ENCODE measurements around the gene UBE2I.

The UBE2I gene

GRCh38 chr16:1362807-1363206 lies 53.4 kb downstream of the UBE2I start:
- Histone ChIP-seq H3K9ac (ENCODE audit: insufficient read length, low read depth) (no peak overlapping the region), H3K9me3 (ENCODE audit: insufficient read depth, low read length) (no peaks in the 10 kb centered on the region), H3K4me3 (ENCODE audit: insufficient read length, low read depth) (no peak overlapping the region), H3K4me1 (ENCODE audit: insufficient read depth, insufficient read length) (peaks cover 2% of the 10 kb centered on the region), H3K27me3 (ENCODE audit: insufficient read depth, insufficient read length) (no peaks in the 10 kb centered on the region), H3K36me3 (ENCODE audit: insufficient read depth, insufficient read length, low read length) (peaks cover 81% of the 10 kb centered on the region)
- no peak for DNase-seq (ENCODE audit: low read depth, low spot score)
- no peak for TF ChIP-seq YY1 (IDR thresholded peaks at IDR 0.05; ENCODE audit: insufficient read depth, insufficient read length)
- TF ChIP-seq ZNF274 (IDR thresholded peaks at IDR 0.05; ENCODE audit: low read depth, low read length): no peak
- no peak for TF ChIP-seq SUZ12 (IDR thresholded peaks at IDR 0.05; ENCODE audit: extremely low read depth, insufficient read depth, insufficient read length)

DNA sequence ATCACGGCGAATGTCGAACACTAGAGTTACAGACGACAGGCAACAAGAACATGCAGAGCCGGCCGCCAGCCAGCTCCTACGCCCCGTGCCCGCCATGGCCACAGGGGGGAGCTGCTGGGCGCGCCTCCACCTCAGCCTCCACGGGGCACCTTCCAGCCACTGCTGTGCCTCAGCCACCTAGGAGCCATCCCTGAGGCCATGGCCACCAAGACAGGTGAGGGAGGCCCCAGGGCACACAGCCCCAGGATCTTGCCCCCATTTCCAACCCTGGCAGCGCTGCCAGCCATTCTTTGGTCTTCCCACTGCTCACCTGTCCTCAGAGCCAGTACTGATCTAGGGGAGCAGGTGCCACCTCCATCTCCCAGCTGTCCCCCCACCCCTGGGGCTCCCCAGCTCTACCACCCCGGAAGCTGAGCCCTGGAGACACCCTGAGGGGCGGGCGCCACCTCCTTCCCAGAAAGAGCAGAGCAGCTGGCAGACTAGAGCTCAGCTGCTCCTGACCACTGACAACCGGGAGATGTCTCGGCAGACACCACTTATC lies 54.1 kb downstream of the UBE2I start:
- H3K4me1 ChIP-seq (ENCODE audit: insufficient read depth, insufficient read length): peaks cover 2% of the 10 kb centered on the region
- peaks cover 80% of the 10 kb centered on the region for H3K36me3 ChIP-seq (ENCODE audit: insufficient read depth, insufficient read length, low read length)
- TF ChIP-seq YY1 (IDR thresholded peaks at IDR 0.05; ENCODE audit: insufficient read depth, insufficient read length): no peak
- no peak for TF ChIP-seq ZNF274 (IDR thresholded peaks at IDR 0.05; ENCODE audit: low read depth, low read length)
- TF ChIP-seq SUZ12 (IDR thresholded peaks at IDR 0.05; ENCODE audit: extremely low read depth, insufficient read depth, insufficient read length): no peak
- no peaks in the 10 kb centered on the region for H3K9me3 ChIP-seq (ENCODE audit: insufficient read depth, low read length)
- H3K27me3 ChIP-seq (ENCODE audit: insufficient read depth, insufficient read length): no peaks in the 10 kb centered on the region
- H3K4me3 ChIP-seq (ENCODE audit: insufficient read length, low read depth): no peak overlapping the region
- DNase-seq (ENCODE audit: low read depth, low spot score): peak; percentile 40
- H3K9ac ChIP-seq (ENCODE audit: insufficient read length, low read depth): no peak overlapping the region

- Histone ChIP-seq H3K36me3 (ENCODE audit: insufficient read depth, insufficient read length, low read length) (peaks cover 78% of the 10 kb centered on the region), H3K27me3 (ENCODE audit: insufficient read depth, insufficient read length) (no peaks in the 10 kb centered on the region), H3K9ac (ENCODE audit: insufficient read length, low read depth) (no peak overlapping the region), H3K4me3 (ENCODE audit: insufficient read length, low read depth) (no peak overlapping the region), H3K4me1 (ENCODE audit: insufficient read depth, insufficient read length) (peaks cover 2% of the 10 kb centered on the region), H3K9me3 (ENCODE audit: insufficient read depth, low read length) (no peaks in the 10 kb centered on the region)
- no peak for TF ChIP-seq YY1 (IDR thresholded peaks at IDR 0.05; ENCODE audit: insufficient read depth, insufficient read length)
- no peak for TF ChIP-seq SUZ12 (IDR thresholded peaks at IDR 0.05; ENCODE audit: extremely low read depth, insufficient read depth, insufficient read length)
- no peak for TF ChIP-seq ZNF274 (IDR thresholded peaks at IDR 0.05; ENCODE audit: low read depth, low read length)
- no peak for DNase-seq (ENCODE audit: low read depth, low spot score)
Measured at GRCh38 chr16:1364510-1364909, 55.1 kb downstream of the UBE2I start.

GRCh38 chr16:1366060-1366711 lies 56.8 kb downstream of the UBE2I start:
- peaks cover 77% of the 10 kb centered on the region for H3K36me3 ChIP-seq (ENCODE audit: insufficient read depth, insufficient read length, low read length)

DNA sequence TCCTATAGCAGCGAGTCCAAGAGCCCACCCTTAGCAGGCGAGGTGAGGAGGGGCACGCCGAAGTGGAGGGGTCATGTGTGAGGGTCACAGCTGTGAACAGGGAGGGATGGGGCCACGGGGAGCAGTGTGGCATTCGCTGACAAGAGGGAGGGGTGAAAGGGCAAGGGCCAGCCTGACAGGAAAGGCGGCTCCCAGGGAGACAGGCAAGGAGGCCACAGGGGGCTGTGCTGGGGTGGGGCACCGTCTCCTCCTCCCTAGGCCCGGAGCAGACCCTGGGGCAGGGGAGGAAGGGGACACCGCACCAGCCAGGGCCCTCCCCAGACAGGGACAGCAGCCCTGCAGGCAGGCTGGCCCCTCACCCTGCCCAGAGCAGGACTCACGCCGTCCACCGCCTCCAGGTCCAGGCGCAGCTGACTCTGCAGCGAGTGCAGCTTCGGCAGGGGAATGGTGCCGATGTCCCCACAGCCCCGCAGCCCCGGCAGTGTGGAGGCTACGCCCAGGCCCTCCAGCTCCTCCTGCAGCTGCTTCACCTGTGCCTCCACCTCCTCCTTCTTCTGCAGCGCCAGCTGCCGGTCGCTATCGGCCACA lies 57.4 kb downstream of the UBE2I start:
- no peaks in the 10 kb centered on the region for H3K27me3 ChIP-seq (ENCODE audit: insufficient read depth, insufficient read length)
- peaks cover 79% of the 10 kb centered on the region for H3K36me3 ChIP-seq (ENCODE audit: insufficient read depth, insufficient read length, low read length)
- H3K9ac ChIP-seq (ENCODE audit: insufficient read length, low read depth): no peak overlapping the region
- peaks cover 2% of the 10 kb centered on the region for H3K4me1 ChIP-seq (ENCODE audit: insufficient read depth, insufficient read length)
- no peak overlapping the region for H3K4me3 ChIP-seq (ENCODE audit: insufficient read length, low read depth)
- H3K9me3 ChIP-seq (ENCODE audit: insufficient read depth, low read length): no peaks in the 10 kb centered on the region
- DNase-seq (ENCODE audit: low read depth, low spot score): no peak
- no peak for TF ChIP-seq ZNF274 (IDR thresholded peaks at IDR 0.05; ENCODE audit: low read depth, low read length)
- TF ChIP-seq SUZ12 (IDR thresholded peaks at IDR 0.05; ENCODE audit: extremely low read depth, insufficient read depth, insufficient read length): no peak
- no peak for TF ChIP-seq YY1 (IDR thresholded peaks at IDR 0.05; ENCODE audit: insufficient read depth, insufficient read length)

More at GRCh38 chr16:1366060-1366711, 56.8 kb downstream of the UBE2I start:
- Histone ChIP-seq H3K9ac (ENCODE audit: insufficient read length, low read depth) (no peak overlapping the region), H3K27me3 (ENCODE audit: insufficient read depth, insufficient read length) (no peaks in the 10 kb centered on the region), H3K4me1 (ENCODE audit: insufficient read depth, insufficient read length) (peaks cover 2% of the 10 kb centered on the region), H3K4me3 (ENCODE audit: insufficient read length, low read depth) (no peak overlapping the region), H3K9me3 (ENCODE audit: insufficient read depth, low read length) (no peaks in the 10 kb centered on the region)
- TF ChIP-seq YY1 (IDR thresholded peaks at IDR 0.05; ENCODE audit: insufficient read depth, insufficient read length): no peak
- TF ChIP-seq ZNF274 (IDR thresholded peaks at IDR 0.05; ENCODE audit: low read depth, low read length): no peak
- TF ChIP-seq SUZ12 (IDR thresholded peaks at IDR 0.05; ENCODE audit: extremely low read depth, insufficient read depth, insufficient read length): no peak
- DNase-seq (ENCODE audit: low read depth, low spot score): no peak

- peaks cover 76% of the 10 kb centered on the region for H3K36me3 ChIP-seq (ENCODE audit: insufficient read depth, insufficient read length, low read length)
- H3K27me3 ChIP-seq (ENCODE audit: insufficient read depth, insufficient read length): no peaks in the 10 kb centered on the region
- H3K4me3 ChIP-seq (ENCODE audit: insufficient read length, low read depth): no peak overlapping the region
- H3K4me1 ChIP-seq (ENCODE audit: insufficient read depth, insufficient read length): peaks cover 5% of the 10 kb centered on the region
- no peak for DNase-seq (ENCODE audit: low read depth, low spot score)
- H3K9ac ChIP-seq (ENCODE audit: insufficient read length, low read depth): no peak overlapping the region
- TF ChIP-seq YY1 (IDR thresholded peaks at IDR 0.05; ENCODE audit: insufficient read depth, insufficient read length): no peak
- TF ChIP-seq ZNF274 (IDR thresholded peaks at IDR 0.05; ENCODE audit: low read depth, low read length): no peak
- TF ChIP-seq SUZ12 (IDR thresholded peaks at IDR 0.05; ENCODE audit: extremely low read depth, insufficient read depth, insufficient read length): no peak
- no peaks in the 10 kb centered on the region for H3K9me3 ChIP-seq (ENCODE audit: insufficient read depth, low read length)
Measured at GRCh38 chr16:1367486-1368174, 58.2 kb downstream of the UBE2I start.
